ENCODE results near the gene UROD. TPM values are rescaled to one million over a fixed set of nuclear protein-coding genes. Genes with fewer than 3 reads are reported as not detected.

The UROD gene
- polyA plus RNA-seq (87.3 and 96.9 TPM in 2 replicates), polyA minus RNA-seq (26.1 and 30.9 TPM in 2 replicates)

GRCh38 chr1:45011837-45012638 lies at the start of gene UROD:
TSS of gene UROD (plus strand) at chr1:45012254. CDS start at chr1:45012266, 12 bp downstream.
- Histone ChIP-seq H3K27me3 (ENCODE audit: insufficient read depth, low read depth, low read length) (no peaks in the 10 kb centered on the region), H4K20me1 (ENCODE audit: insufficient read depth) (no peaks in the 10 kb centered on the region), H2AFZ (ENCODE audit: low read depth, low read length) (peak within 1 kb of the TSS; percentile 77), H3K9ac (ENCODE audit: low read length) (peak within 1 kb of the TSS; percentile 75), H3F3A (ENCODE audit: insufficient read depth, low read length, poor library complexity, severe bottlenecking) (no peaks in the 10 kb centered on the region), H3K4me3 (ENCODE audit: low read length) (peak within 1 kb of the TSS; percentile 98), H3K9me2 (ENCODE audit: insufficient read depth, low read length) (no peaks in the 10 kb centered on the region), H3K27ac (ENCODE audit: low read length) (peak within 1 kb of the TSS; percentile 60), H3K79me2 (replicated peaks; ENCODE audit: insufficient read depth, low read length) (peaks cover 8% of the 10 kb centered on the region), H3K4me2 (ENCODE audit: low read length) (peak within 1 kb of the TSS; percentile 99), H3K36me3 (ENCODE audit: insufficient read depth, low read length) (no peaks in the 10 kb centered on the region), H3K9me3 (ENCODE audit: low read length) (no peaks in the 10 kb centered on the region)
- TF ChIP-seq POLR2AphosphoS5 (IDR thresholded peaks at IDR 0.05) = peak; percentile 49
- no peak for TF ChIP-seq EP300 (conservative IDR thresholded peaks at IDR 0.05; ENCODE audit: poor library complexity, severe bottlenecking)
- peak; percentile 18 for TF ChIP-seq SMC3 (conservative IDR thresholded peaks at IDR 0.05; ENCODE audit: poor library complexity)
- no peak for TF ChIP-seq TAF1 (IDR thresholded peaks at IDR 0.05; ENCODE audit: low read depth)
- TF ChIP-seq REST (IDR thresholded peaks at IDR 0.05; ENCODE audit: borderline replicate concordance) = no peak
- no peak for TF ChIP-seq CTCF (IDR thresholded peaks at IDR 0.05; ENCODE audit: poor library complexity, severe bottlenecking)
- no peak for TF ChIP-seq EZH2 (IDR thresholded peaks at IDR 0.05; ENCODE audit: borderline replicate concordance, insufficient read depth, low read length, poor library complexity, severe bottlenecking)
- TF ChIP-seq MXI1 (conservative IDR thresholded peaks at IDR 0.05; ENCODE audit: poor library complexity, severe bottlenecking) = peak; percentile 71
- peak; percentile 29 for TF ChIP-seq RAD21 (conservative IDR thresholded peaks at IDR 0.05)

DNA sequence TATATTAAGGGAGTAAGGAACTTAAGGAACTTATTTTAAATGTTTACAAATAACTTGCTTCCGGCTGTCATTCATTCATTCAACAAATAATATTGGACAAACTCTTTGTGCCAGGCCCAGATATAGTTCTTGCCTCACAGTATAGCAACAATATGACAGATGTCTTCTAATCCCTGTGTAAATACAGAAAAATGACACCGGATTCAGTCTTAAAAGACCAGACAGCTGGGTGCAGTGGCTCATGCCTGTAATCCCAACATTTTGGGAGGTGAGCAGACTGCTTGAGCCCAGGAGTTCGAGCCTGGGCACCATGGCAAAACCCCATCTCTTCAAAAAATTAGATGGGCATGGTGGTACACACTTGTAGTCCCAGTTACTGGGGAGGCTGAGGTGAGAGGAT lies 49.3 kb upstream of the UROD start:
- Histone ChIP-seq H3K79me2 (replicated peaks; ENCODE audit: insufficient read depth, low read length) (no peaks in the 10 kb centered on the region), H3K27me3 (ENCODE audit: insufficient read depth, low read depth, low read length) (no peaks in the 10 kb centered on the region), H3K9me2 (ENCODE audit: insufficient read depth, low read length) (no peaks in the 10 kb centered on the region), H4K20me1 (ENCODE audit: insufficient read depth) (no peaks in the 10 kb centered on the region), H3K4me3 (ENCODE audit: low read length) (no peak overlapping the region), H2AFZ (ENCODE audit: low read depth, low read length) (no peak overlapping the region), H3K9ac (ENCODE audit: low read length) (no peak overlapping the region), H3K27ac (ENCODE audit: low read length) (no peak overlapping the region), H3F3A (ENCODE audit: insufficient read depth, low read length, poor library complexity, severe bottlenecking) (no peaks in the 10 kb centered on the region), H3K36me3 (ENCODE audit: insufficient read depth, low read length) (peaks cover 3% of the 10 kb centered on the region), H3K9me3 (ENCODE audit: low read length) (no peaks in the 10 kb centered on the region), H3K4me2 (ENCODE audit: low read length) (no peak overlapping the region)
- TF ChIP-seq SMC3 (conservative IDR thresholded peaks at IDR 0.05; ENCODE audit: poor library complexity) (no peak), EZH2 (IDR thresholded peaks at IDR 0.05; ENCODE audit: borderline replicate concordance, insufficient read depth, low read length, poor library complexity, severe bottlenecking) (no peak), EP300 (conservative IDR thresholded peaks at IDR 0.05; ENCODE audit: poor library complexity, severe bottlenecking) (no peak), CTCF (IDR thresholded peaks at IDR 0.05; ENCODE audit: poor library complexity, severe bottlenecking) (no peak)

Measured in neural cell (in vitro differentiated cells).